SK-N-MC (cell line): ENCODE results near the gene COBL.

ENCODE experiments used
- EZH2 ChIP-seq: fragments of 200-600 bp; sonication (generic); IDR thresholded peaks from one replicate; pipeline ENCODE4 v1.6.1; 2017; ENCODE audit warnings: antibody characterized with exemption
- FOXP2 ChIP-seq: optimal IDR thresholded peaks from 2 replicates; pipeline ENCODE3; 2011; ENCODE audit warnings: mild to moderate bottlenecking, moderate library complexity; ENCODE audit not compliant: insufficient read depth; ENCODE audit errors: extremely low read length, control extremely low read depth
- POLR2AphosphoS5 ChIP-seq: IDR thresholded peaks from 2 replicates; pipeline ENCODE4 v1.6.1; 2012; ENCODE audit warnings: mild to moderate bottlenecking, low read depth, low read length, borderline replicate concordance

DNA sequence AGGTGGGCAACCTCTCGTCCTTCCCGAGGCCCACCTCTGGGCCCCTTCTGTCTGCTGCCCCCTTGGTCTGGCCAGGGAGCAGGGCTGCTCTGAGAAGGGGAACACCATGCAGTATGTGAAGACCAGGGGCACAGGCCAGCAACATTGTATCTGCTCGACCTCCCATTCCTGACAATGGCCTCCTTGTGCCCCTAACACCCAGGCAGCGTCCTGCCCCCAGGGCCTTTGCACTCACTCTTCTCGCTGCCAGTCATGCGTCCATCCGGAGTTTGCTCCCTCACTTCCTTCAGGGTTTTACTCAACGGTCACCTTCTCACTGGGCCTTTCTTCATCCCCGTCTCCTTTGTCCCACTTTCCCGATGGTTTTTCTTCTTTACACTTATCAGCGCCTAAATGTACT is 301.0 kb downstream of the COBL start:
- no peak for TF ChIP-seq POLR2AphosphoS5
- no peak for TF ChIP-seq EZH2
- TF ChIP-seq FOXP2, result no peak
